H1 (cell line): ENCODE measurements around the gene RPL12. TPM values are rescaled to one million over a fixed set of nuclear protein-coding genes. Genes with fewer than 3 reads are reported as not detected.

Experiments
- CTCF ChIA-PET: fragments of 300-600 bp; sonication (Branson Sonifier 250); formaldehyde crosslinking; loops from one replicate; lab custom pipeline; 2021; ENCODE audit not compliant: partially characterized antibody; lab: Charles Lee
- POLR2A ChIA-PET: fragments of 300-600 bp; sonication (Branson Sonifier 250); formaldehyde crosslinking; loops from one replicate; lab custom pipeline; 2021; ENCODE audit warnings: inconsistent platforms; ENCODE audit not compliant: partially characterized antibody; lab: Charles Lee
- DNase-seq, 2 experiments: peaks; one replicate each; pipeline versions ENCODE4 v3.0.0 to v3.0.0-alpha.2; 2010 to 2022; ENCODE audit warnings: low spot score in 2 of 2, low read depth in 1 of 2, mixed read lengths in 1 of 2
- FAIRE-seq: peaks from 2 replicates; lab custom pipeline; 2011; peaks lifted over from hg19 to GRCh38; lab: Jason Lieb, UNC
- H2AFZ ChIP-seq: 2 replicates; pipeline ENCODE4 v1.8.1; 2012; ENCODE audit warnings: low read length, inconsistent platforms
- H2AK5ac ChIP-seq: 2 replicates; pipeline ENCODE4 v1.6.1; 2013; ENCODE audit warnings: low read depth, low read length
- H2BK120ac ChIP-seq: replicated peaks from 2 replicates; pipeline ENCODE3; 2013; ENCODE audit warnings: low read depth, low read length, inconsistent platforms
- H2BK12ac ChIP-seq: 2 replicates; pipeline ENCODE4 v1.6.1; 2013; ENCODE audit warnings: low read depth, low read length
- H2BK15ac ChIP-seq: 2 replicates; pipeline ENCODE4 v1.6.1; 2013; ENCODE audit warnings: low read length
- H2BK20ac ChIP-seq: 2 replicates; pipeline ENCODE4 v1.6.1; 2013; ENCODE audit warnings: low read length
- H2BK5ac ChIP-seq: 2 replicates; pipeline ENCODE4 v1.6.1; 2013; ENCODE audit warnings: low read depth, low read length
- H3K14ac ChIP-seq: 2 replicates; pipeline ENCODE4 v1.6.1; 2013; ENCODE audit warnings: inconsistent platforms; ENCODE audit not compliant: insufficient read length
- H3K18ac ChIP-seq: 2 replicates; pipeline ENCODE4 v1.6.1; 2013; ENCODE audit warnings: low read length; ENCODE audit errors: extremely low read depth
- H3K23ac ChIP-seq: 2 replicates; pipeline ENCODE4 v1.6.1; 2013; ENCODE audit warnings: inconsistent platforms; ENCODE audit not compliant: insufficient read length
- H3K23me2 ChIP-seq: 2 replicates; pipeline ENCODE4 v1.6.1; 2013; ENCODE audit warnings: low read depth, low read length
- H3K27ac ChIP-seq: 2 replicates; pipeline ENCODE4 v1.6.1; 2011; ENCODE audit warnings: low read depth, low read length, inconsistent platforms
- H3K27me3 ChIP-seq, 4 experiments: replicated peaks in 1 of 4; 1 replicate in 1 of 4; 2 replicates in 3 of 4; pipeline versions ENCODE4 v1.6.1 to v1.8.1; 2011 to 2013; ENCODE audit warnings: low read length in 3 of 4, mild to moderate bottlenecking in 3 of 4, inconsistent platforms in 2 of 4, mixed read lengths in 2 of 4, moderate library complexity in 1 of 4; ENCODE audit not compliant: control insufficient read depth in 3 of 4, insufficient read depth in 3 of 4; ENCODE audit errors: extremely low read depth in 1 of 4
- H3K36me3 ChIP-seq, 4 experiments: 2 replicates each; pipeline versions ENCODE4 v1.6.1 to v1.8.1; 2011 to 2013; ENCODE audit warnings: mild to moderate bottlenecking in 4 of 4, low read length in 3 of 4, moderate library complexity in 2 of 4, control low read depth in 1 of 4, inconsistent platforms in 1 of 4; ENCODE audit not compliant: insufficient read depth in 4 of 4, control insufficient read depth in 2 of 4
- H3K4ac ChIP-seq: replicated peaks from 2 replicates; pipeline ENCODE3; 2013; ENCODE audit warnings: low read length, low read depth, mixed read lengths, inconsistent platforms; ENCODE audit not compliant: insufficient read length
- H3K4me1 ChIP-seq, 4 experiments: replicated peaks in 1 of 4; 1 replicate in 1 of 4; 2 replicates in 3 of 4; pipeline versions ENCODE4 v1.6.1 to v1.8.1; 2011 to 2013; ENCODE audit warnings: low read length in 3 of 4, inconsistent platforms in 2 of 4, mixed read lengths in 1 of 4; ENCODE audit not compliant: insufficient read depth in 4 of 4, control insufficient read depth in 3 of 4
- H3K4me2 ChIP-seq, 2 experiments: 2 replicates each; pipeline versions ENCODE4 v1.6.1 to v1.8.1; 2011 to 2013; ENCODE audit warnings: low read depth in 2 of 2, low read length in 2 of 2, control low read depth in 1 of 2, inconsistent platforms in 1 of 2, mild to moderate bottlenecking in 1 of 2; ENCODE audit not compliant: insufficient read depth in 1 of 2
- H3K4me3 ChIP-seq, 4 experiments: fragments of 200-600, 300-600 bp in 1 of 4; sonication (generic), shearing (Covaris generic), sonication (Bioruptor Twin) in 1 of 4; 2 replicates each; pipeline versions ENCODE4 v1.5.1 to v1.8.1; 2011 to 2016; ENCODE audit warnings: low read length in 4 of 4, low read depth in 3 of 4, control low read depth in 2 of 4, inconsistent platforms in 2 of 4, mild to moderate bottlenecking in 2 of 4, mixed read lengths in 1 of 4, moderate library complexity in 1 of 4; ENCODE audit not compliant: insufficient read depth in 2 of 4; ENCODE audit errors: extremely low read depth in 1 of 4
- H3K56ac ChIP-seq: replicated peaks from 2 replicates; pipeline ENCODE3; 2013; ENCODE audit warnings: low read depth, mild to moderate bottlenecking, mixed read lengths, low read length, inconsistent platforms; ENCODE audit not compliant: insufficient read length
- H3K79me1 ChIP-seq: 2 replicates; pipeline ENCODE4 v1.6.1; 2013; ENCODE audit warnings: low read depth, low read length, control low read depth
- H3K79me2 ChIP-seq, 2 experiments: 2 replicates each; pipeline versions ENCODE4 v1.6.1 to v1.8.1; 2012 to 2013; ENCODE audit warnings: low read length in 2 of 2, mild to moderate bottlenecking in 2 of 2, inconsistent platforms in 1 of 2; ENCODE audit not compliant: insufficient read depth in 2 of 2, control insufficient read depth in 1 of 2
- H3K9ac ChIP-seq, 4 experiments: replicated peaks in 1 of 4; 1 replicate in 1 of 4; 2 replicates in 3 of 4; pipeline versions ENCODE4 v1.6.1 to v1.8.1; 2011 to 2013; ENCODE audit warnings: low read depth in 3 of 4, low read length in 3 of 4, control low read depth in 2 of 4, mild to moderate bottlenecking in 2 of 4, moderate library complexity in 2 of 4, inconsistent platforms in 1 of 4; ENCODE audit errors: extremely low read depth in 1 of 4
- H3K9me3 ChIP-seq, 2 experiments: 2 replicates each; pipeline versions ENCODE4 v1.6.1 to v1.8.1; 2012 to 2013; ENCODE audit warnings: mild to moderate bottlenecking in 2 of 2, moderate library complexity in 2 of 2, control low read depth in 1 of 2, inconsistent platforms in 1 of 2, low read depth in 1 of 2, low read length in 1 of 2, mixed read lengths in 1 of 2; ENCODE audit not compliant: insufficient read depth in 2 of 2
- H4K20me1 ChIP-seq, 2 experiments: replicated peaks in 1 of 2; 2 replicates each; pipeline versions ENCODE3 to v1.8.1; 2011 to 2013; ENCODE audit warnings: inconsistent platforms in 2 of 2, low read length in 2 of 2, mild to moderate bottlenecking in 1 of 2; ENCODE audit not compliant: insufficient read depth in 2 of 2, control insufficient read depth in 1 of 2
- H4K5ac ChIP-seq: 2 replicates; pipeline ENCODE4 v1.6.1; 2013; ENCODE audit warnings: low read length, low read depth, mixed read lengths, inconsistent platforms; ENCODE audit not compliant: insufficient read length
- H4K8ac ChIP-seq: 2 replicates; pipeline ENCODE4 v1.8.0; 2013; ENCODE audit warnings: mild to moderate bottlenecking, moderate library complexity, low read length, inconsistent platforms; ENCODE audit not compliant: insufficient read depth; ENCODE audit errors: extremely low read depth
- H4K91ac ChIP-seq: replicated peaks from 2 replicates; pipeline ENCODE3; 2013; ENCODE audit warnings: low read length, mixed read lengths, inconsistent platforms; ENCODE audit not compliant: insufficient read length
- SP2 ChIP-seq: IDR thresholded peaks from 2 replicates; pipeline ENCODE4 v1.6.1; 2012; ENCODE audit warnings: mild to moderate bottlenecking, low read length, inconsistent platforms
- TAF7 ChIP-seq: optimal IDR thresholded peaks from 2 replicates; pipeline ENCODE3; 2011; ENCODE audit warnings: low read depth, mild to moderate bottlenecking, inconsistent platforms, low read length, moderate library complexity, borderline replicate concordance
- WGBS, 2 experiments: shearing (Covaris generic) in 1 of 2; methylation state at CpG; one replicate each; pipeline versions ENCODE4 v1.1.6 to v1.1.7; 2013 to 2015; ENCODE audit warnings: low lambda C conversion rate in 2 of 2, mixed read lengths in 2 of 2, inconsistent platforms in 1 of 2, low coverage in 1 of 2, missing lambda C conversion rate in 1 of 2; ENCODE audit not compliant: insufficient replicate concordance in 2 of 2, insufficient coverage in 1 of 2, insufficient read length in 1 of 2; ENCODE audit errors: extremely low coverage in 1 of 2, missing lambda C conversion rate in 1 of 2; 5-methylcytosine and 5-hydroxymethylcytosine counted together
- polyA plus RNA-seq, 7 experiments: library from polyadenylated mRNA; depleted of rRNA in 3 of 7; stranded (reverse) in 5 of 7; unstranded in 2 of 7; fragments of >200 nt in 5 of 7; fragments of 200-250 nt in 2 of 7; gene quantifications; 1 replicate in 5 of 7; 2 replicates in 1 of 7; 4 replicates in 1 of 7; pipeline versions ENCODE4 v1.2.1 to v1.2.3, GENCODE V29; 2011 to 2013; ENCODE audit warnings: missing spikeins in 2 of 7, mixed read lengths in 2 of 7
- total RNA-seq: library from RNA; stranded (reverse); fragmentation: NEBNext Ultra II Directional; extraction: Animal tissue kit (Norgen Biotek cat#: 25700); gene quantifications from 2 replicates; pipeline ENCODE4 v1.2.1, GENCODE V29; 2021

Gene RPL12
- total and polyA plus RNA-seq, 2 of the 8 experiments (the other 6 are each of a cell fraction or from before 2014, with no cell fraction given) = 1,993 to 4,892 TPM

- no peak overlapping the region for H2BK20ac ChIP-seq
- H4K20me1 ChIP-seq = peaks cover 0 to 1% of the 10 kb centered on the region in 2 experiments
- no peak overlapping the region for H3K4me3 ChIP-seq
- no peak overlapping the region for H3K27ac ChIP-seq
- no peak overlapping the region for H2AK5ac ChIP-seq
- WGBS, 2 experiments = 89% methylated on average over 5 of the region's 6 CpGs; no CpG with 5 or more reads in 1 of the 2 experiments
- no peak for FAIRE-seq
- H3K23ac ChIP-seq = no peak overlapping the region
- H3K36me3 ChIP-seq = peaks cover under 1 to 7% (median 3%) of the 10 kb centered on the region in 4 experiments; a peak in 5 of 8 replicates
- H3K56ac ChIP-seq = no peak overlapping the region
- CTCF ChIA-PET = interaction anchor here (0.6 to 11.4 kb wide), 7 partner anchors 9 to 978 kb away, joined by 3 to 193 read pairs (median 4); partner anchors contain the start of gene TOR2A
- H3K27me3 ChIP-seq = no peaks in the 10 kb centered on the region
- no peak overlapping the region for H2AFZ ChIP-seq
- H4K91ac ChIP-seq = no peak overlapping the region
- no peaks in the 10 kb centered on the region for H3K9me3 ChIP-seq
- POLR2A ChIA-PET = interaction anchor here (0.9 to 1.3 kb wide), 4 partner anchors 10 to 86 kb away, joined by 3 to 5 read pairs (median 3); partner anchors contain the start of genes LRSAM1 and RPL12
- no peaks in the 10 kb centered on the region for H3K23me2 ChIP-seq
- H2BK120ac ChIP-seq = no peak overlapping the region
- H4K8ac ChIP-seq = no peak overlapping the region
- no peaks in the 10 kb centered on the region for H3K79me1 ChIP-seq
- H3K4me1 ChIP-seq = peaks cover 0 to 3% (median 0%) of the 10 kb centered on the region in 4 experiments; a peak in 2 of 7 replicates
- no peak overlapping the region for H3K9ac ChIP-seq
- no peak overlapping the region; the same call in 1 of the 2 replicates for H3K18ac ChIP-seq
- no peak overlapping the region for H2BK12ac ChIP-seq
- no peak overlapping the region for H3K4me2 ChIP-seq
- no peak for DNase-seq
- H2BK5ac ChIP-seq = no peak overlapping the region
- H3K79me2 ChIP-seq = no peaks in the 10 kb centered on the region
- TF ChIP-seq SP2 (no peak), TAF7 (no peak)
- H3K14ac ChIP-seq = no peak overlapping the region
- no peak overlapping the region for H3K4ac ChIP-seq
- H2BK15ac ChIP-seq = no peak overlapping the region
- H4K5ac ChIP-seq = no peak overlapping the region
Measured at GRCh38 chr9:127500399-127500798, 49.2 kb upstream of the RPL12 start.
